AG04449 (cell line): ENCODE results near the gene PITX1.

Experiments used
- CTCF ChIA-PET: fragments of 350-600 bp; formaldehyde crosslinking; extraction: SDS; loops from one replicate; lab custom pipeline; 2021; ENCODE audit warnings: antibody characterized with exemption; lab: Yijun Ruan, JAX
- POLR2A ChIA-PET: fragments of 400-600, 350-600 bp; formaldehyde crosslinking; extraction: SDS; loops from one replicate; lab custom pipeline; 2020; ENCODE audit warnings: antibody characterized with exemption, inconsistent platforms; lab: Yijun Ruan, JAX
- DNase-seq: peaks from one replicate; pipeline ENCODE4 v3.0.0-alpha.2; 2010; ENCODE audit warnings: low read depth, low spot score
- H3K4me3 ChIP-seq: 2 replicates; pipeline ENCODE4 v1.5.1; 2011; ENCODE audit warnings: low read depth, mild to moderate bottlenecking, control low read depth, low read length
- CTCF ChIP-seq: IDR thresholded peaks from one replicate; pipeline ENCODE4 v1.5.1; 2011; ENCODE audit warnings: mild to moderate bottlenecking, moderate library complexity, low read length, control low read depth, inconsistent platforms; ENCODE audit not compliant: insufficient read depth; ENCODE audit errors: missing control alignments

Gene PITX1

GRCh38 chr5:135012951-135013391 is 21.1 kb downstream of the PITX1 start:
- ChIA-PET POLR2A (no interaction called here), CTCF (interaction anchor here (1.4 kb wide), 1 partner anchor 179 kb away, joined by 4 read pairs; no protein-coding TSS in a partner anchor)
- no peak for TF ChIP-seq CTCF
- no peak overlapping the region for H3K4me3 ChIP-seq
- DNase-seq: no peak

GRCh38 chr5:135012033-135012588 is 21.9 kb downstream of the PITX1 start:
- DNase-seq: no peak
- ChIA-PET CTCF (interaction anchor here (1.6 to 2.6 kb wide), 3 partner anchors 8 to 178 kb away, joined by 5 to 7 read pairs (median 5); no protein-coding TSS in a partner anchor), POLR2A (no interaction called here)
- no peak overlapping the region for H3K4me3 ChIP-seq
- no peak for TF ChIP-seq CTCF

- CTCF ChIA-PET: interaction anchor here (1.0 to 2.6 kb wide), 6 partner anchors 8 to 316 kb away, joined by 3 to 7 read pairs (median 4); no protein-coding TSS in a partner anchor
- POLR2A ChIA-PET: no interaction called here
- no peak overlapping the region for H3K4me3 ChIP-seq
Observed at GRCh38 chr5:135011355-135012032, 22.5 kb downstream of the PITX1 start.

GRCh38 chr5:135010502-135011354 is 23.3 kb downstream of the PITX1 start:
- no peak overlapping the region for H3K4me3 ChIP-seq
- ChIA-PET CTCF (interaction anchor here (0.8 to 2.6 kb wide), 12 partner anchors 9 to 415 kb away, joined by 3 to 7 read pairs (median 3); no protein-coding TSS in a partner anchor), POLR2A (no interaction called here)
- no peak for DNase-seq
- peak; percentile 29 for TF ChIP-seq CTCF

More at GRCh38 chr5:135011355-135012032, 22.5 kb downstream of the PITX1 start:
- DNase-seq: no peak
- no peak for TF ChIP-seq CTCF

- TF ChIP-seq CTCF: no peak
- no peak for DNase-seq
- CTCF ChIA-PET: interaction anchor here (0.8 to 2.6 kb wide), 9 partner anchors 10 to 318 kb away, joined by 3 to 7 read pairs (median 3); no protein-coding TSS in a partner anchor
- POLR2A ChIA-PET: no interaction called here
- no peak overlapping the region for H3K4me3 ChIP-seq
Observed at GRCh38 chr5:135009736-135010501, 24.1 kb downstream of the PITX1 start.
